Keratinocyte (primary cell): ENCODE data around the gene SSH3. TPM values are rescaled to one million over a fixed set of nuclear protein-coding genes. Genes with fewer than 3 reads are reported as not detected.

Experiments
- DNase-seq: peaks from one replicate; pipeline ENCODE4 v3.0.0-alpha.2; 2011; ENCODE audit warnings: low read depth, missing footprints, low spot score
- FAIRE-seq: peaks from 2 replicates; lab custom pipeline; 2011; peaks lifted over from hg19 to GRCh38; lab: Jason Lieb, UNC
- H2AFZ ChIP-seq: 2 replicates; pipeline ENCODE4 v1.6.0; 2012; ENCODE audit warnings: low read length, control low read depth, inconsistent platforms; ENCODE audit not compliant: control insufficient read depth
- H3K27ac ChIP-seq: 2 replicates; pipeline ENCODE4 v1.5.1; 2011; ENCODE audit warnings: low read length; ENCODE audit not compliant: control insufficient read depth, insufficient read depth
- H3K27me3 ChIP-seq: 3 replicates; pipeline ENCODE4 v1.6.0; 2011; ENCODE audit warnings: low read length; ENCODE audit not compliant: control insufficient read depth, insufficient read depth; ENCODE audit errors: extremely low read depth
- H3K36me3 ChIP-seq, 2 experiments: 2 replicates in 1 of 2; 3 replicates in 1 of 2; pipeline ENCODE4 v1.5.1; 2011; ENCODE audit warnings: low read length in 2 of 2, mild to moderate bottlenecking in 1 of 2; ENCODE audit not compliant: control insufficient read depth in 2 of 2, insufficient read depth in 2 of 2; ENCODE audit errors: extremely low read depth in 1 of 2
- H3K4me1 ChIP-seq: 3 replicates; pipeline ENCODE4 v1.5.1; 2011; ENCODE audit warnings: low read length; ENCODE audit not compliant: control insufficient read depth, insufficient read depth; ENCODE audit errors: extremely low read depth
- H3K4me2 ChIP-seq: 3 replicates; pipeline ENCODE4 v1.6.0; 2011; ENCODE audit warnings: low read depth, low read length; ENCODE audit not compliant: control insufficient read depth, insufficient read depth; ENCODE audit errors: extremely low read depth
- H3K4me3 ChIP-seq, 3 experiments: fragments of 200-600 bp in 1 of 3; sonication (generic) in 1 of 3; 2 replicates in 2 of 3; 3 replicates in 1 of 3; pipeline ENCODE4 v1.5.1; 2011 to 2016; ENCODE audit warnings: low read length in 3 of 3, mild to moderate bottlenecking in 3 of 3, control low read depth in 2 of 3, inconsistent platforms in 1 of 3, low read depth in 1 of 3, mixed read lengths in 1 of 3, mixed run types in 1 of 3, moderate library complexity in 1 of 3; ENCODE audit not compliant: control insufficient read depth in 2 of 3, insufficient read depth in 2 of 3; ENCODE audit errors: extremely low read depth in 1 of 3
- H3K79me2 ChIP-seq: 2 replicates; pipeline ENCODE4 v1.6.0; 2012; ENCODE audit warnings: low read length; ENCODE audit not compliant: control insufficient read depth, insufficient read depth
- H3K9ac ChIP-seq: 3 replicates; pipeline ENCODE4 v1.6.0; 2011; ENCODE audit warnings: low read length; ENCODE audit not compliant: control insufficient read depth, insufficient read depth; ENCODE audit errors: extremely low read depth
- H3K9me1 ChIP-seq: 3 replicates; pipeline ENCODE4 v1.6.0; 2011; ENCODE audit warnings: low read length; ENCODE audit not compliant: control insufficient read depth, insufficient read depth; ENCODE audit errors: extremely low read depth
- H3K9me3 ChIP-seq: 2 replicates; pipeline ENCODE4 v1.5.1; 2012; ENCODE audit warnings: low read depth, low read length; ENCODE audit not compliant: control insufficient read depth
- H4K20me1 ChIP-seq: 3 replicates; pipeline ENCODE4 v1.6.0; 2011; ENCODE audit warnings: low read length; ENCODE audit not compliant: control insufficient read depth, insufficient read depth; ENCODE audit errors: extremely low read depth
- CTCF ChIP-seq, 3 experiments: IDR thresholded peaks in 1 of 3; conservative IDR thresholded peaks in 1 of 3; optimal IDR thresholded peaks in 1 of 3; 2 replicates in 2 of 3; 3 replicates in 1 of 3; pipeline versions ENCODE3 to v1.5.1; 2011; ENCODE audit warnings: low read length in 3 of 3, mild to moderate bottlenecking in 3 of 3, moderate library complexity in 2 of 3, control low read depth in 1 of 3, inconsistent platforms in 1 of 3; ENCODE audit not compliant: insufficient read depth in 2 of 3; ENCODE audit errors: extremely low read depth in 1 of 3
- EZH2 ChIP-seq: IDR thresholded peaks from one replicate; pipeline ENCODE4 v1.6.1; 2012; ENCODE audit warnings: inconsistent platforms, mild to moderate bottlenecking, low read length, moderate library complexity
- dilution Hi-C: fragments of 300-500 bp; cut with MboI; formaldehyde crosslinking; loops from one replicate; pipeline ENCODE4 v1.7.0; 2020; ENCODE audit warnings: low sequenced_read_pairs; ENCODE audit not compliant: extremely low pct_ligation_motif_present
- polyA plus RNA-seq, 5 experiments: library from polyadenylated mRNA; depleted of rRNA in 3 of 5; stranded (reverse) in 3 of 5; stranded (forward) in 1 of 5; unstranded in 1 of 5; fragments of >200 nt; gene quantifications; 1 replicate in 1 of 5; 2 replicates in 3 of 5; 3 replicates in 1 of 5; pipeline versions ENCODE4 v1.2.1 to v1.2.3, GENCODE V29; 2011 to 2012; ENCODE audit warnings: missing spikeins in 2 of 5, low read depth in 1 of 5, low replicate concordance in 1 of 5

SSH3 gene
- polyA plus RNA-seq, 1 donor (not counting 4 experiments of a cell fraction or from before 2014, with no cell fraction given) = 24.8 TPM

- H3K27me3 ChIP-seq = no peaks in the 10 kb centered on the region
- no peak overlapping the region for H2AFZ ChIP-seq
- H3K36me3 ChIP-seq = peaks cover 0 to 6% of the 10 kb centered on the region in 2 experiments
- H3K4me3 ChIP-seq = no peak overlapping the region
- dilution Hi-C loops = no loop called here
- H3K4me1 ChIP-seq = peaks cover 57% of the 10 kb centered on the region
- FAIRE-seq = no peak
- H3K27ac ChIP-seq = peak overlapping the region; percentile 57
- no peaks in the 10 kb centered on the region for H4K20me1 ChIP-seq
- H3K9me3 ChIP-seq = no peaks in the 10 kb centered on the region
- peaks cover 8% of the 10 kb centered on the region for H3K79me2 ChIP-seq
- H3K9me1 ChIP-seq = peaks cover 4% of the 10 kb centered on the region
- peak overlapping the region; percentile 33 for H3K9ac ChIP-seq
- TF ChIP-seq EZH2 (no peak), CTCF (optimal IDR thresholded peaks at IDR 0.05 in 1 of 3, IDR thresholded peaks at IDR 0.05 in 1 of 3, conservative IDR thresholded peaks at IDR 0.05 in 1 of 3; ENCODE audit: extremely low read depth in 1 of 3, insufficient read depth in 2 of 3, low read length in 3 of 3) (no peak)
- H3K4me2 ChIP-seq = peak overlapping the region; percentile 4
- DNase-seq = no peak
These were observed 51.9 kb downstream of the SSH3 start for GRCh38 chr11:67355023-67355793.

DNA sequence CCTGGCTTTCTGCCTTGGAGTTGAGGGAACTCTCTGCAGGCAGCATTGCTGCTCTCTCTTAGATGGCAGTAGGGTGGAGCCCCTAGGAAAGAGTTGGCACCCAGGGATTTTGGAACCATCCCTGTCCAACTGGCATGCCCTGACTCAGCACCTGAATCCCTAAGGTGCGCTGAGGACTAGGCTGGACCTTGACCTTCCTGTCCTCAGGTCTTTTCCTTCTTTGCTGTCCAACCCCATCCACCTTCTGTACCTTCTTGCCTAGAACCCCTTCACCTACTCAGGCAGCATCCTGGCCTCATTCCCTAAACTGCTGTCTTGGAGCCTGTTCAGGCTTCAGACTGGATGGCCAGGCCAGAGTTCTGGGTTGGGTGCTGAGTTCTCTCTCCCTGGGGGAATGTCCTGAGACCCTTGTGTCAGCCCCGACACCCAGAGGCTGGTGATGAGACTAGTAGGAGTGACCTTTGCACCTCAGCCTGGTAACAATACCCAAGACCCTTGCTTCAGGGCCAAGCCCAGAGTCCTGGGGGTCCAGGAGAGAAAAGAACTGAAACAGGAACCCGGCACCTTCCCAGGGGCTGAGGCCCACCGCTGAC lies 52.6 kb downstream of the SSH3 start:
- Histone ChIP-seq H3K27me3 (no peaks in the 10 kb centered on the region), H3K27ac (no peak overlapping the region), H3K4me3 (no peak overlapping the region), H3K9me1 (peaks cover 4% of the 10 kb centered on the region), H3K9me3 (no peaks in the 10 kb centered on the region), H2AFZ (no peak overlapping the region), H3K9ac (no peak overlapping the region), H4K20me1 (no peaks in the 10 kb centered on the region), H3K36me3 (peaks cover 0 to 6% of the 10 kb centered on the region in 2 experiments), H3K79me2 (peaks cover 8% of the 10 kb centered on the region), H3K4me2 (no peak overlapping the region), H3K4me1 (peaks cover 57% of the 10 kb centered on the region)
- no peak for FAIRE-seq
- dilution Hi-C loops = no loop called here
- DNase-seq = no peak
- TF ChIP-seq EZH2 = no peak
